ENCODE measurements around the gene SAMD4A.

The SAMD4A gene

GRCh38 chr14:54836231-54836630 is 269.3 kb downstream of the SAMD4A start:
- H3K36me3 ChIP-seq (ENCODE audit: control insufficient read depth, insufficient read depth, low read length): no peaks in the 10 kb centered on the region
- H3K4me1 ChIP-seq (ENCODE audit: control insufficient read depth, insufficient read depth, low read length): peaks cover 1% of the 10 kb centered on the region; the same call in 1 of the 2 replicates
- H3K9me3 ChIP-seq (ENCODE audit: control insufficient read depth, insufficient read depth, low read depth, low read length): no peaks in the 10 kb centered on the region; the same call in 1 of the 2 replicates
- no peak overlapping the region for H3K9ac ChIP-seq (ENCODE audit: low read length)
- H3K27me3 ChIP-seq (ENCODE audit: control insufficient read depth, insufficient read depth, low read length): no peaks in the 10 kb centered on the region
- H3K27ac ChIP-seq (ENCODE audit: low read depth, low read length): no peak overlapping the region
- no peak overlapping the region for H3K4me3 ChIP-seq (ENCODE audit: low read depth, low read length)

GRCh38 chr14:54837508-54838149 is 270.7 kb downstream of the SAMD4A start:
- Histone ChIP-seq H3K36me3 (ENCODE audit: control insufficient read depth, insufficient read depth, low read length) (no peaks in the 10 kb centered on the region), H3K4me3 (ENCODE audit: low read depth, low read length) (no peak overlapping the region), H3K27ac (ENCODE audit: low read depth, low read length) (no peak overlapping the region), H3K9ac (ENCODE audit: low read length) (no peak overlapping the region), H3K4me1 (ENCODE audit: control insufficient read depth, insufficient read depth, low read length) (peaks cover 6% of the 10 kb centered on the region; the same call in 1 of the 2 replicates), H3K27me3 (ENCODE audit: control insufficient read depth, insufficient read depth, low read length) (no peaks in the 10 kb centered on the region), H3K9me3 (ENCODE audit: control insufficient read depth, insufficient read depth, low read depth, low read length) (no peaks in the 10 kb centered on the region)

- H3K27ac ChIP-seq (ENCODE audit: low read depth, low read length): no peak overlapping the region
- H3K9ac ChIP-seq (ENCODE audit: low read length): no peak overlapping the region
- no peaks in the 10 kb centered on the region for H3K27me3 ChIP-seq (ENCODE audit: control insufficient read depth, insufficient read depth, low read length)
- H3K4me3 ChIP-seq (ENCODE audit: low read depth, low read length): no peak overlapping the region
- no peaks in the 10 kb centered on the region for H3K36me3 ChIP-seq (ENCODE audit: control insufficient read depth, insufficient read depth, low read length)
- H3K9me3 ChIP-seq (ENCODE audit: control insufficient read depth, insufficient read depth, low read depth, low read length): no peaks in the 10 kb centered on the region
- peaks cover 6% of the 10 kb centered on the region; the same call in 1 of the 2 replicates for H3K4me1 ChIP-seq (ENCODE audit: control insufficient read depth, insufficient read depth, low read length)
Measured at GRCh38 chr14:54838931-54839512, 272.1 kb downstream of the SAMD4A start.

GRCh38 chr14:54839701-54840119 is 272.8 kb downstream of the SAMD4A start:
- no peak overlapping the region for H3K27ac ChIP-seq (ENCODE audit: low read depth, low read length)
- no peaks in the 10 kb centered on the region for H3K9me3 ChIP-seq (ENCODE audit: control insufficient read depth, insufficient read depth, low read depth, low read length)
- H3K9ac ChIP-seq (ENCODE audit: low read length): no peak overlapping the region
- H3K27me3 ChIP-seq (ENCODE audit: control insufficient read depth, insufficient read depth, low read length): no peaks in the 10 kb centered on the region
- peaks cover 6% of the 10 kb centered on the region; the same call in 1 of the 2 replicates for H3K4me1 ChIP-seq (ENCODE audit: control insufficient read depth, insufficient read depth, low read length)
- H3K36me3 ChIP-seq (ENCODE audit: control insufficient read depth, insufficient read depth, low read length): no peaks in the 10 kb centered on the region
- H3K4me3 ChIP-seq (ENCODE audit: low read depth, low read length): no peak overlapping the region

GRCh38 chr14:54840336-54840735 is 273.4 kb downstream of the SAMD4A start:
- no peak overlapping the region for H3K4me3 ChIP-seq (ENCODE audit: low read depth, low read length)
- H3K27ac ChIP-seq (ENCODE audit: low read depth, low read length): no peak overlapping the region
- peaks cover 6% of the 10 kb centered on the region; the same call in 1 of the 2 replicates for H3K4me1 ChIP-seq (ENCODE audit: control insufficient read depth, insufficient read depth, low read length)
- H3K36me3 ChIP-seq (ENCODE audit: control insufficient read depth, insufficient read depth, low read length): no peaks in the 10 kb centered on the region
- H3K9me3 ChIP-seq (ENCODE audit: control insufficient read depth, insufficient read depth, low read depth, low read length): no peaks in the 10 kb centered on the region
- no peaks in the 10 kb centered on the region for H3K27me3 ChIP-seq (ENCODE audit: control insufficient read depth, insufficient read depth, low read length)
- no peak overlapping the region for H3K9ac ChIP-seq (ENCODE audit: low read length)

- H3K4me3 ChIP-seq (ENCODE audit: low read depth, low read length): no peak overlapping the region
- H3K9ac ChIP-seq (ENCODE audit: low read length): no peak overlapping the region
- no peaks in the 10 kb centered on the region for H3K9me3 ChIP-seq (ENCODE audit: control insufficient read depth, insufficient read depth, low read depth, low read length)
- H3K27ac ChIP-seq (ENCODE audit: low read depth, low read length): no peak overlapping the region
- peaks cover 6% of the 10 kb centered on the region; the same call in 1 of the 2 replicates for H3K4me1 ChIP-seq (ENCODE audit: control insufficient read depth, insufficient read depth, low read length)
- H3K27me3 ChIP-seq (ENCODE audit: control insufficient read depth, insufficient read depth, low read length): no peaks in the 10 kb centered on the region
- H3K36me3 ChIP-seq (ENCODE audit: control insufficient read depth, insufficient read depth, low read length): no peaks in the 10 kb centered on the region
Measured at GRCh38 chr14:54840798-54841197, 273.9 kb downstream of the SAMD4A start.
